GM21360 (cell line): Measurements from ENCODE around the gene NELL2.
"Not testable (repeated sequence)": the region's sequence is repeated elsewhere in the genome, so short reads cannot be mapped to it uniquely, and the experiment has no call there.

ENCODE experiments used
- ATAC-seq: cut with Tn5 transposase; IDR thresholded peaks from one replicate; pipeline ENCODE4 v1.9.1; 2021; ENCODE audit warnings: mild to moderate bottlenecking, moderate library complexity; ENCODE audit not compliant: unreplicated experiment

The NELL2 gene

GRCh38 chr12:44780221-44780790 lies 95.8 kb downstream of the NELL2 start:
- ATAC-seq: no peak

- no peak for ATAC-seq
These were observed 96.3 kb downstream of the NELL2 start for GRCh38 chr12:44779766-44780165.

- ATAC-seq: no peak
These were observed 97.3 kb downstream of the NELL2 start for GRCh38 chr12:44778863-44779262.

- ATAC-seq: no peak
These were observed 99.1 kb downstream of the NELL2 start for GRCh38 chr12:44777044-44777443.

GRCh38 chr12:44775901-44776300 lies 100.2 kb downstream of the NELL2 start:
- ATAC-seq: no peak

GRCh38 chr12:44774815-44775411 lies 101.2 kb downstream of the NELL2 start:
- ATAC-seq: no peak

- no peak for ATAC-seq
These were observed 104.6 kb downstream of the NELL2 start for GRCh38 chr12:44771485-44772021.

- no peak for ATAC-seq
These were observed 110.3 kb downstream of the NELL2 start for GRCh38 chr12:44765796-44766195.

GRCh38 chr12:44763021-44763420 lies 113.1 kb downstream of the NELL2 start:
- no peak for ATAC-seq

GRCh38 chr12:44759289-44759688 lies 116.8 kb downstream of the NELL2 start:
- no peak for ATAC-seq

GRCh38 chr12:44750468-44750867 lies 125.6 kb downstream of the NELL2 start:
- ATAC-seq: no peak

GRCh38 chr12:44749566-44749965 lies 126.5 kb downstream of the NELL2 start:
- ATAC-seq: no peak

- no peak for ATAC-seq
These were observed 127.1 kb downstream of the NELL2 start for GRCh38 chr12:44748950-44749468.

- ATAC-seq: not testable (repeated sequence)
These were observed 134.7 kb downstream of the NELL2 start for GRCh38 chr12:44741292-44741980.

GRCh38 chr12:44738051-44738450 lies 138.1 kb downstream of the NELL2 start:
- ATAC-seq: no peak

GRCh38 chr12:44728566-44728965 lies 147.5 kb downstream of the NELL2 start:
- ATAC-seq: no peak

- ATAC-seq: no peak
These were observed 155.8 kb downstream of the NELL2 start for GRCh38 chr12:44720265-44720664.

- ATAC-seq: no peak
These were observed 158.5 kb downstream of the NELL2 start for GRCh38 chr12:44717612-44718011.

GRCh38 chr12:44716711-44717110 lies 159.4 kb downstream of the NELL2 start:
- ATAC-seq: no peak

GRCh38 chr12:44711736-44712135 lies 164.4 kb downstream of the NELL2 start:
- ATAC-seq: no peak

- ATAC-seq: no peak
These were observed 166.9 kb downstream of the NELL2 start for GRCh38 chr12:44709166-44709565.

GRCh38 chr12:44708218-44708617 lies 167.9 kb downstream of the NELL2 start:
- no peak for ATAC-seq
